Renal cortex interstitium (tissue), 11 donors: ENCODE data around the gene TXNL4B. TPM values are rescaled to one million over a fixed set of nuclear protein-coding genes. Genes with fewer than 3 reads are reported as not detected.
"Not testable (repeated sequence)": the region's sequence is repeated elsewhere in the genome, so short reads cannot be mapped to it uniquely, and the experiment has no call there.

Source experiments
- DNase-seq, 11 donors: peaks; one replicate each; pipeline ENCODE4 v3.0.0-alpha.2; 2013; ENCODE audit warnings: low read depth in 9 of 11, low spot score in 4 of 11; ENCODE audit errors: extremely low read depth in 1 of 11
- polyA plus RNA-seq, 3 donors: library from polyadenylated mRNA; unstranded; fragments of 120-200 nt; gene quantifications; one replicate each; pipeline ENCODE4 v1.2.1, GENCODE V29; 2013; ENCODE audit not compliant: insufficient read length in 3 of 3

TXNL4B gene
- polyA plus RNA-seq, 3 donors, result 19.5 to 20.2 (median 19.9) TPM

- peak in 3 of 11 donors; percentile 18 to 22 (median 20) for DNase-seq
Observed at GRCh38 chr16:72092832-72093447, 480 bp downstream of the TXNL4B start.

- no peak for DNase-seq
Observed at GRCh38 chr16:72091217-72091616, 2.2 kb downstream of the TXNL4B start.

GRCh38 chr16:72085002-72085401, 8.4 kb downstream of the TXNL4B start:
- DNase-seq, result no peak

GRCh38 chr16:72084445-72084844, 9.0 kb downstream of the TXNL4B start:
- no peak for DNase-seq

GRCh38 chr16:72083778-72084404, 9.5 kb downstream of the TXNL4B start:
- no peak for DNase-seq

- DNase-seq, result not testable (repeated sequence)
Observed at GRCh38 chr16:72076991-72077706, 16.3 kb downstream of the TXNL4B start.

GRCh38 chr16:72075067-72075466, 18.4 kb downstream of the TXNL4B start:
- DNase-seq, result not testable (repeated sequence)

GRCh38 chr16:72073560-72074230, 19.7 kb downstream of the TXNL4B start:
- DNase-seq, result no peak

- DNase-seq, result no peak
Observed at GRCh38 chr16:72072514-72073342, 20.7 kb downstream of the TXNL4B start.

GRCh38 chr16:72068930-72069329, 24.5 kb downstream of the TXNL4B start:
- DNase-seq, result no peak

GRCh38 chr16:72066747-72067146, 26.7 kb downstream of the TXNL4B start:
- DNase-seq, result peak in 5 of 11 donors; percentile 3 to 42 (median 22)

- no peak for DNase-seq
Observed at GRCh38 chr16:72064361-72064894, 29.0 kb downstream of the TXNL4B start.

GRCh38 chr16:72061564-72061963, 31.9 kb downstream of the TXNL4B start:
- no peak for DNase-seq

- no peak for DNase-seq
Observed at GRCh38 chr16:72060405-72060804, 33.0 kb downstream of the TXNL4B start.

GRCh38 chr16:72059060-72059459, 34.4 kb downstream of the TXNL4B start:
- DNase-seq, result not testable (repeated sequence)

GRCh38 chr16:72057313-72057712, 36.1 kb downstream of the TXNL4B start:
- not testable (repeated sequence) for DNase-seq

GRCh38 chr16:72055911-72056310, 37.5 kb downstream of the TXNL4B start:
- DNase-seq, result no peak

- not testable (repeated sequence) for DNase-seq
Observed at GRCh38 chr16:72054254-72054847, 39.1 kb downstream of the TXNL4B start, which contains the start of gene HP. HP (plus strand) TSS chr16:72054505; CDS start chr16:72054653, 148 bp downstream.
